ENCODE results near the gene DEGS1.
A peak's percentile ranks its signal among the peaks of the same experiment; 100 is the strongest.

The DEGS1 gene

DNA sequence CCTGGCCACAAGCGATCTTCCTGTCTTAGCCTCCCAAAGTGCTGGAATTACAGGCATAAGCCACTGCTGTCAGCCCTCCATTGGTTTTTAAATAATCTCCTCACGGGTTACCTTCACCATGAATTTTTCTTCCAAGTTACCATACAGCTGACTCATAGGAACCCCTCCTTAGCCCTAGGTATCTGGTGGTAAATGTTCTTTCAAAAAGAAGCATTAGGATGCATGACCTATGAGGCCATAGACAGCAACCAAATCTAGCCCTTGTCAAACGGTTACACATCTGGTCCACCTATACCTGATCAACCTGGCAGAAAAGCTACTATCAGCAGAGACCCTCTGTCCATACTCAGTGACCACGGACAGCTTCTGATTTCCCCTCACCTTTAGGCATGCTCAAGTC is 12.7 kb upstream of the DEGS1 start:
- H3K4me3 ChIP-seq (ENCODE audit: low read length), result no peak overlapping the region
- TF ChIP-seq, protein P1, sequence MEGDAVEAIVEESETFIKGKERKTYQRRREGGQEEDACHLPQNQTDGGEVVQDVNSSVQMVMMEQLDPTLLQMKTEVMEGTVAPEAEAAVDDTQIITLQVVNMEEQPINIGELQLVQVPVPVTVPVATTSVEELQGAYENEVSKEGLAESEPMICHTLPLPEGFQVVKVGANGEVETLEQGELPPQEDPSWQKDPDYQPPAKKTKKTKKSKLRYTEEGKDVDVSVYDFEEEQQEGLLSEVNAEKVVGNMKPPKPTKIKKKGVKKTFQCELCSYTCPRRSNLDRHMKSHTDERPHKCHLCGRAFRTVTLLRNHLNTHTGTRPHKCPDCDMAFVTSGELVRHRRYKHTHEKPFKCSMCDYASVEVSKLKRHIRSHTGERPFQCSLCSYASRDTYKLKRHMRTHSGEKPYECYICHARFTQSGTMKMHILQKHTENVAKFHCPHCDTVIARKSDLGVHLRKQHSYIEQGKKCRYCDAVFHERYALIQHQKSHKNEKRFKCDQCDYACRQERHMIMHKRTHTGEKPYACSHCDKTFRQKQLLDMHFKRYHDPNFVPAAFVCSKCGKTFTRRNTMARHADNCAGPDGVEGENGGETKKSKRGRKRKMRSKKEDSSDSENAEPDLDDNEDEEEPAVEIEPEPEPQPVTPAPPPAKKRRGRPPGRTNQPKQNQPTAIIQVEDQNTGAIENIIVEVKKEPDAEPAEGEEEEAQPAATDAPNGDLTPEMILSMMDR (conservative IDR thresholded peaks at IDR 0.05; ENCODE audit: low read length), result no peak

GRCh38 chr1:224170748-224171478 is 12.1 kb upstream of the DEGS1 start:
- no peak overlapping the region for H3K4me3 ChIP-seq (ENCODE audit: low read length)
- TF ChIP-seq, protein P1 (conservative IDR thresholded peaks at IDR 0.05; ENCODE audit: low read length), result peak; percentile 48
- peak; percentile 32 for DNase-seq (ENCODE audit: low read depth)

More for the DNA sequence above, 12.7 kb upstream of the DEGS1 start:
- DNase-seq (ENCODE audit: low read depth), result no peak

GRCh38 chr1:224172229-224172628 is 10.8 kb upstream of the DEGS1 start:
- TF ChIP-seq, protein P1 (conservative IDR thresholded peaks at IDR 0.05; ENCODE audit: low read length), result no peak
- no peak overlapping the region for H3K4me3 ChIP-seq (ENCODE audit: low read length)
- DNase-seq (ENCODE audit: low read depth), result no peak

DNA sequence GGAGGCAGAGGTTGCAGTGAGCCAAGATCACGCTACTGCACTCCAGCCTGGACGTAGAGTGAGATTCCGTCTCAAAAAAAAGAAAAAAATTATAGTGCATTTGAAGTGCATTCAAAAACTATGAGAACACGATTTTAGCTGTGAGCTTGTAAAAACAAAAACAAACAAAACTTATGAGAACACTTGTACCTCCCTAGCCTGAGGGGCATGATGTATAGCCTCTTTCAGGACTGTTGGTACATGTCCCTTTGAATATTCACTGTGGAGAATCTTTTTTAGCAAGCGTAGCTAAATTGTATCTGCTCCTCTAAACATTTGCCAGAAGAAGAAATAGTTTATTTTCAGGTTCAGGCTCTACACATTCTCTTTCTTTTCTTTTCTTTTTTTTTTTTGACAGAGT is 9.5 kb upstream of the DEGS1 start:
- no peak for DNase-seq (ENCODE audit: low read depth)
- no peak overlapping the region for H3K4me3 ChIP-seq (ENCODE audit: low read length)
- TF ChIP-seq, protein P1 (conservative IDR thresholded peaks at IDR 0.05; ENCODE audit: low read length), result no peak

DNA sequence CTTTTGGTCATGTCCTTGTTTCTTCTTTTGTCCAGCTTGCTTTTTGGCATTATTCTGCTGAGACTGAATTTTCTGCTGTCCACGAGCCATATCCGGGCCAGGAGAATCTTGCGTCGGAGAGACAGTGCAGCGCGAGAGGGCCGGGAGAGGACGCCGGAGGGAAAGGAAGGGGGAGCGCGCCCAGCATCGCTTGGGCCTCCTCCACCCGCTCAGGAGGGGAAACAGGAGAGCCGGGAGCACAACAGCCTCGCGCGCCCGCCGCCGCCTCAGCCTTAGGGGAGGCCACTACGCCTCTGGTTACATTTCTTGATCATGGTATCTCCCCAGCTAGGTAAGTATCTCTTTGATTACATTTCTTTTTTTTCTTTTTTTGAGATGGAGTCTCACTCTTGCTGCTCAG is 7.4 kb upstream of the DEGS1 start:
- TF ChIP-seq, protein P1 (conservative IDR thresholded peaks at IDR 0.05; ENCODE audit: low read length), result no peak
- DNase-seq (ENCODE audit: low read depth), result peak; percentile 12
- H3K4me3 ChIP-seq (ENCODE audit: low read length), result no peak overlapping the region

DNA sequence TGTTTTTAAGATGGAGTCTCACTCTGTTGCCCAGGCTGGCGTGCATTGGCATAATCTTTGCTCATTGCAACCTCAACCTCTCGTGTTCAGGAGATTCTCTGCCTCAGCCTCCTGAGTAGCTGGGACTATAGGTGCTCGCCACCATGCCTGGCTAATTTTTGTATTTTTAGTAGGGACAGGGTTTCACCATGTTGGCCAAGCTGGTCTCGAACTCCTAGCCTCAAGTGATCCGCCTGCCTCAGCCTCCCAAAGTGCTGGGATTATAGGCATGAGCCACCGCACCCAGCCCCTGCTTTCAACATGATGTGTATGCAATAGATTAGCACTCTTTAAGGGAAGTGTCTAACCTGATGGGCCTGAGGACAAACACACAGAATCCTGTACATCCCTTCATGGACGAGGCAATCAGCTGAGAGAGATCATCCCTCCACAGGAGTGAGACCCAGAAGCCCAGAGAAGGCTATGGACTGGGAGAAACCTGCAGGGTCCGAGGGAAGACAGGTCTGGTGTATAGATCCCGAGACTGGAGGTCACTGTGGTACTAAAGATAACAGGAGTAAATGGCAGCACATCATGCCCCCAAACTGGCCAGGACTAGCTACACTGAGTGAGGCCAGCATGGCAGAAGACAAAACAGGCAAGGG is 5.6 kb upstream of the DEGS1 start:
- TF ChIP-seq, protein P1 (conservative IDR thresholded peaks at IDR 0.05; ENCODE audit: low read length), result no peak
- no peak for DNase-seq (ENCODE audit: low read depth)
- H3K4me3 ChIP-seq (ENCODE audit: low read length), result no peak overlapping the region

GRCh38 chr1:224178894-224179293 is 4.1 kb upstream of the DEGS1 start:
- TF ChIP-seq, protein P1 (conservative IDR thresholded peaks at IDR 0.05; ENCODE audit: low read length), result no peak
- no peak for DNase-seq (ENCODE audit: low read depth)
- H3K4me3 ChIP-seq (ENCODE audit: low read length), result no peak overlapping the region

Measured in AG10803 (cell line).